ENCODE results near the gene CFAP91.

DNA sequence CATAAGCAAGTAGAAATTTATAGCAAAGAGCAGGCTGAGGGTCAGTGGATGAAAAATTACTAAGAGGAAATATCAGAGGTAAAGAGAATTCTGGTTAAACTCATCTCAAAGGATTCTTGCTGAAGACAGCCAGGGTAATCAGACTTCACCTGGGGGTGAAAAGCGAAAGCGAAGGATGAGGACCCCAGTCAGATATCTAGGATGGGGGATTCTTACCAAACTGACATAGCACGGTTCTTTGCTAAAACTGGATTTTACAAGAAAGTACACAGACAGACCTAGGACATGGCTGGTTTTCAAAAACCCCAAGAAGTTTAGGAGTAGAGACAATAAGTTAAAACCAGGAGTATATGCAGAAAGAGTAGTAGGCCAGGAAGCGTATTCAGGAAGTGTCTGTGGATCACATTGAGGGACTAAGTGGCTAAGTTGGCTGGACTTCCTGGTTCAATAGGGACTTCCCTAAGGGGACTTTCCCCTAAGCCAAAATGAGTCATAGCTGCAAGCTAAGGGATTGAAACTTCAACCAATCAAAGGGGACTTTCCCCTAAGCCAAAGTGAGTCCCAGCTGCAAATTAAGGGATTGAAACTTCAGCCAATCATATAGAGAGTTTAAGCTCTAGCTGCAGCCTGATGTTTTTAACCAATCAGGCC, 2.4 kb upstream of the CFAP91 start:
- TF ChIP-seq, protein P1, sequence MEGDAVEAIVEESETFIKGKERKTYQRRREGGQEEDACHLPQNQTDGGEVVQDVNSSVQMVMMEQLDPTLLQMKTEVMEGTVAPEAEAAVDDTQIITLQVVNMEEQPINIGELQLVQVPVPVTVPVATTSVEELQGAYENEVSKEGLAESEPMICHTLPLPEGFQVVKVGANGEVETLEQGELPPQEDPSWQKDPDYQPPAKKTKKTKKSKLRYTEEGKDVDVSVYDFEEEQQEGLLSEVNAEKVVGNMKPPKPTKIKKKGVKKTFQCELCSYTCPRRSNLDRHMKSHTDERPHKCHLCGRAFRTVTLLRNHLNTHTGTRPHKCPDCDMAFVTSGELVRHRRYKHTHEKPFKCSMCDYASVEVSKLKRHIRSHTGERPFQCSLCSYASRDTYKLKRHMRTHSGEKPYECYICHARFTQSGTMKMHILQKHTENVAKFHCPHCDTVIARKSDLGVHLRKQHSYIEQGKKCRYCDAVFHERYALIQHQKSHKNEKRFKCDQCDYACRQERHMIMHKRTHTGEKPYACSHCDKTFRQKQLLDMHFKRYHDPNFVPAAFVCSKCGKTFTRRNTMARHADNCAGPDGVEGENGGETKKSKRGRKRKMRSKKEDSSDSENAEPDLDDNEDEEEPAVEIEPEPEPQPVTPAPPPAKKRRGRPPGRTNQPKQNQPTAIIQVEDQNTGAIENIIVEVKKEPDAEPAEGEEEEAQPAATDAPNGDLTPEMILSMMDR (IDR thresholded peaks at IDR 0.05), result no peak
- TF ChIP-seq POLR2A (IDR thresholded peaks at IDR 0.05), result no peak
